Measurements from ENCODE around the gene CRELD2.

Gene CRELD2

DNA sequence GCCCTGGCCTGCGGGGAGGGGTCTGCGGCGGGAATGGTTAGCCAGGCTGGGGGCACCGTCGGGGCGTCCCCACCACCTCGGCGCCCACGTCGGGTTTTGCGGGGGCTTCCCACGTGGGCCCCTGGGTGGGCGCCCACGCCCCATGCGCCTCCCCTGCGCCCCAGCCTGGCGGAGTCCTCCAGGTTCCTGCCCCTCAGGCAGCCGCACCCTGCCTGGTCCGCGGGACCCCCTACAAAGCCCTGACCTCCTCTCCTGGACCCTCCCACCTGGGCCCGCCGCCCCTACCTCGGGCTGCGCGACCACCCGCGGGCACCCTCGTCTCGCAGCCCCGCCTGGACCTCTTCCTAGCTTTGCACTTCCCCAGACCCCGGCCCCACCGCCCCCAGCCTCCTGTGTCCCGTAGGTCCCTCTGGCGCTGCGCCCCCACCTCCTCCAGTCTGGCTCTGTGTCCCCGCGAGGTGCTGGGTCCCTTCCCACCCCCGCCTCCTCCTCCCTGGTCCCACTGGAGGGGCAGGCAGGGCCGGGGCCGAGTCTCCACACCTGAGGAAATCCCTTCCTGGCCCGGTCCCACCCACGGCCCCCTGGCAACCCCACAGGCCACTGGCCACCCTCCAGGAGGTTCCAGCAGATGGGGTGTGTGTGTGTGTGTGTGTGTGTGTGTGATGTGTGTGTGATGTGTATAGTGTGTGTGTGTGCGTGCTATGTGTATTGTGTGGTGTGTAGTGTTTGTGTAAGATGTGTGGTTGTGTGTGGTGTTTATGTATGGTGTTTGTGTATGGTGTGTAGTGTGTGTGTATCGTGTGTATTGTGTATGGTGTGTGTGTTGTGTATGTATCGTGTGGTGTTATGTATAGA lies 54.0 kb downstream of the CRELD2 start:
- Histone ChIP-seq H3K27ac (peak overlapping the region; percentile 68 to 90), H3K4me3 (peak overlapping the region; percentile 69)
- TF ChIP-seq, protein P1, sequence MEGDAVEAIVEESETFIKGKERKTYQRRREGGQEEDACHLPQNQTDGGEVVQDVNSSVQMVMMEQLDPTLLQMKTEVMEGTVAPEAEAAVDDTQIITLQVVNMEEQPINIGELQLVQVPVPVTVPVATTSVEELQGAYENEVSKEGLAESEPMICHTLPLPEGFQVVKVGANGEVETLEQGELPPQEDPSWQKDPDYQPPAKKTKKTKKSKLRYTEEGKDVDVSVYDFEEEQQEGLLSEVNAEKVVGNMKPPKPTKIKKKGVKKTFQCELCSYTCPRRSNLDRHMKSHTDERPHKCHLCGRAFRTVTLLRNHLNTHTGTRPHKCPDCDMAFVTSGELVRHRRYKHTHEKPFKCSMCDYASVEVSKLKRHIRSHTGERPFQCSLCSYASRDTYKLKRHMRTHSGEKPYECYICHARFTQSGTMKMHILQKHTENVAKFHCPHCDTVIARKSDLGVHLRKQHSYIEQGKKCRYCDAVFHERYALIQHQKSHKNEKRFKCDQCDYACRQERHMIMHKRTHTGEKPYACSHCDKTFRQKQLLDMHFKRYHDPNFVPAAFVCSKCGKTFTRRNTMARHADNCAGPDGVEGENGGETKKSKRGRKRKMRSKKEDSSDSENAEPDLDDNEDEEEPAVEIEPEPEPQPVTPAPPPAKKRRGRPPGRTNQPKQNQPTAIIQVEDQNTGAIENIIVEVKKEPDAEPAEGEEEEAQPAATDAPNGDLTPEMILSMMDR (IDR thresholded peaks at IDR 0.05) = no peak
- peak; percentile 74 for DNase-seq (ENCODE audit: low spot score)

DNA sequence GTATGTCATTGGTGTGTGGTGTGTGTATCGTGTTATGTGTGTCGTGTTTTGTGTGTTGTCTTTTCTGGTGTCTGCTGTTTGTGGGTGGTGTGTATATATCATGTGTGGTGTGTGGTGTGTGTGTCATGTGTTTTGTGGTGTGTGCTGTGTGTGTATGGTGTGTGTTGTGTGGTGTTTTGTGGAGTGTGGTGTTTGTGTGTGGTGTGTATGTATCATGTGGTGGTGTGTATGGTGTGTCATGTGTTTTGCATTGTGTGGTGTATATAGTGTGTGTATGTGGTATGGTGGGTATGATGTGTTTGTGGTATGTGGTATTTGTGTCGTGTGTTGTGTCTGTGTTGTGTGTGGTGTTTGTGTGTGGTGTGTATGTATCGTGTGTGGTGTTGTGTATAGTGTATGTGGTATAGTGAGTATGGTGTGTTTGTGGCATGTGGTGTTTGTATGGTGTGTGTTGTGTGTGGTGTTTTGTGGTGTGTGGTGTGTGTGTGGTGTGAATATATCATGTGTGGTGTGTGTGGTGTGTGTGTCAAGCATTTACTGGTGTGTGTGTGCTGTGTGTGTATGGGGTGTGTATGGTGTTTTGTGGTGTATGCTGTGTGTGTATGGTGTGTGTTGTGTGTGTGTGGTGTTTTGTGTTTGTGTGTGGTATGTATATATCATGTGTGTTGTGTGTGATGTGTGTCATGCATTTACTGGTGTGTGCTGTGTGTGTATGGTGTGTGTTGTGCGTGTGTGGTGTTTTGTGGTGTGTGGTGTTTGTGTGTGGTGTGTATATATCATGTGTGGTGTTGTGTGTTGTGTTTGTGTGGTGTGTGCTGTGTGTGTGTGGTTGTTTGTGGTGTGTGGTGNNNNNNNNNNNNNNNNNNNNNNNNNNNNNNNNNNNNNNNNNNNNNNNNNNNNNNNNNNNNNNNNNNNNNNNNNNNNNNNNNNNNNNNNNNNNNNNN lies 54.9 kb downstream of the CRELD2 start:
- TF ChIP-seq, protein P1 (IDR thresholded peaks at IDR 0.05) = no peak
- Histone ChIP-seq H3K27ac (no peak overlapping the region), H3K4me3 (no peak overlapping the region)
- no peak for DNase-seq (ENCODE audit: low spot score)

DNA sequence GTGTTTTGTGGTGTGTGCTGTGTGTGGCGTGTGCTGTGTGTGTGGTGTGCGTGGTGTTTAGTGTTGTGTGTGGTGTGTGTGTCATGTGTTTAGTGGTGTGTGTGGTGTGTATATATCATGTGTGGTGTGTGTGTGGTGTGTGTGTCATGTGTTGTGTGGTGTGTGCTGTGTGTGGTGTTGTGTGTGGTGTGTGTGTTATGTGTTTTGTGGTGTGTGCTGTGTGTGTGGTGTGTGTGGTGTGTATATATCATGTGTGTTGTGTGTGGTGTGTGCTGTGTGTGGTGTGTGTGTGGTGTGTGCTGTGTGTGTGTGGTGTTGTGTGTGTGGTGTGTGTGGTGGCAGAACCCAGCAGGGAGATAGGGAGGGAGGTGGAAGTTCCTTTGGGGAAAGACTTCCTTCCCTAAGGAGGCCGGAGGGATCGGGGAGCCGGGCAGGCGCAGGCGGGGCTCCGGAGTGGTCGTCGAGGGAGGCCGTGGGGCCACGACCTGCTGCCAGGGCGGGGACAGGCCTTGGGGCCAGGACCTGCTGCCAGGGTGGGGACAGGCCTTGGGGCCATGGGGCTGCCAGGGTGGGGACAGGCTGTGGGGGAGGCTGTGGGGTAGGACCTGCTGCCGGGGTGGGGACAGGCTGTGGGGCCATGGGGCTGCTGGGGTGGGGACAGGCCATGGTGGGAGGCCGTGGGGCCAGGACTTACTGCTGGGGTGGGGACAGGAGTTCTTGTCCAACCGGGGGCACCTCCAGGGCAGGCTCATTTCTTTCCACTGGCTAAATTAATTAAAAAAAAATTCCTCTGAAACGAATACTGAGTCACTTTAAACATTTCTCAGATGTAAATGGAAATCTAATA lies 57.3 kb downstream of the CRELD2 start:
- Histone ChIP-seq H3K4me3 (no peak overlapping the region), H3K27ac (peak overlapping the region in 1 of 2 donors; percentile 60)
- TF ChIP-seq, protein P1 (IDR thresholded peaks at IDR 0.05) = no peak
- peak; percentile 75 for DNase-seq (ENCODE audit: low spot score)

DNA sequence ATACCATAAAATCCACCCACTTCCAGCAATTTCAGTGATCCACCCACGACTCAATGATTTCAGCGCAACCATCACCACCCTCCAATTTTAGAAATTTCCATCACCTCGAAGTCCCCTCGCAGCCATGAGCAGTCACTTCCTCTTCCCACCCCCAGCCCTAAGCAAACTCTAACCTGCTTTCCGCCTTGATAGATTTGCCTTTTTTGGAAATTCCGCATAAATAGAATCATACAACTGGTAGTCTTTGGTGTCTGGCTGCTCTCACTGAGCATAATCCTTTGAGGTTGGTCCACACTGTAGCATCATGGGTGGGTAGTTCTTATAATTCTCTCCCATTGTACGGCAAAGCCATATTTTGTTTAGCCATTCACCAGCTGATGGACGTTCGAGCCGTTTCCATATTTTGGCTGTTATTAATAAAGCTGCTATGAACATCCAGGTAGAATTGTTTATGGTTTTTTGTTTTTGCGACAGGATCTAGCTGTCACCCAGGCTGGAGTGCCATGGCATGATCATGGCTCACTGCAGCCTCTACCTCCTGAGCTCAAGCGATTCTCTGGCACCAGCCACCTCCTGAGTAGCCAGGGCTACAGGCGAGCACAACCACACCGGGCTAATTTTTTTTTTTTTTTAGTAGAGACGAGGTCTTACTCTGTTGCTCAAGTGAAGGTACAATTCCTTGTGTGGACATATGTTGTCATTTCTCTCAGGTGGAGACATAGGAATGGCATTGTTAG lies 58.2 kb downstream of the CRELD2 start:
- H3K27ac ChIP-seq = no peak overlapping the region

More for the DNA sequence above, 58.2 kb downstream of the CRELD2 start:
- TF ChIP-seq, protein P1 (IDR thresholded peaks at IDR 0.05) = no peak
- DNase-seq (ENCODE audit: low spot score) = no peak
- no peak overlapping the region for H3K4me3 ChIP-seq
